Type B pancreatic cell (in vitro differentiated cells): ENCODE measurements around the gene BDH1. TPM values are rescaled to one million over a fixed set of nuclear protein-coding genes. Genes with fewer than 3 reads are reported as not detected.

ENCODE experiments used
- DNase-seq: peaks from one replicate; pipeline ENCODE4 v3.0.0; 2021; ENCODE audit warnings: mixed read lengths; ENCODE audit not compliant: unreplicated experiment; ENCODE audit errors: extremely low spot score
- H3K27ac Mint-ChIP-seq: 2 replicates; pipeline ENCODE4 v1.8.0; 2021; ENCODE audit warnings: mild to moderate bottlenecking, mixed read lengths
- H3K27me3 Mint-ChIP-seq: 2 replicates; pipeline ENCODE4 v1.8.0; 2021; ENCODE audit warnings: mixed read lengths
- H3K36me3 Mint-ChIP-seq: 2 replicates; pipeline ENCODE4 v1.8.0; 2021; ENCODE audit warnings: mixed read lengths
- H3K4me1 Mint-ChIP-seq: one replicate; pipeline ENCODE4 v1.8.0; 2021; ENCODE audit warnings: mixed read lengths; ENCODE audit not compliant: unreplicated experiment
- H3K4me3 Mint-ChIP-seq: 2 replicates; pipeline ENCODE4 v1.8.0; 2021; ENCODE audit warnings: mild to moderate bottlenecking, mixed read lengths
- H3K9me3 Mint-ChIP-seq: 2 replicates; pipeline ENCODE4 v1.8.0; 2021; ENCODE audit warnings: mixed read lengths
- total RNA-seq: library from RNA; stranded (reverse); gene quantifications from 2 replicates; pipeline ENCODE4 v1.2.1, GENCODE V29; 2021; ENCODE audit warnings: low replicate concordance
- TF ChIP-seq, protein P1 (sequence below): fragments of 200-600 bp; sonication (generic); conservative IDR thresholded peaks from 2 replicates; pipeline ENCODE4 v1.5.0; 2021; ENCODE audit warnings: antibody characterized with exemption, mild to moderate bottlenecking

Gene BDH1
- total RNA-seq, 1 donor from 2014 or later: 32.0 TPM

DNA sequence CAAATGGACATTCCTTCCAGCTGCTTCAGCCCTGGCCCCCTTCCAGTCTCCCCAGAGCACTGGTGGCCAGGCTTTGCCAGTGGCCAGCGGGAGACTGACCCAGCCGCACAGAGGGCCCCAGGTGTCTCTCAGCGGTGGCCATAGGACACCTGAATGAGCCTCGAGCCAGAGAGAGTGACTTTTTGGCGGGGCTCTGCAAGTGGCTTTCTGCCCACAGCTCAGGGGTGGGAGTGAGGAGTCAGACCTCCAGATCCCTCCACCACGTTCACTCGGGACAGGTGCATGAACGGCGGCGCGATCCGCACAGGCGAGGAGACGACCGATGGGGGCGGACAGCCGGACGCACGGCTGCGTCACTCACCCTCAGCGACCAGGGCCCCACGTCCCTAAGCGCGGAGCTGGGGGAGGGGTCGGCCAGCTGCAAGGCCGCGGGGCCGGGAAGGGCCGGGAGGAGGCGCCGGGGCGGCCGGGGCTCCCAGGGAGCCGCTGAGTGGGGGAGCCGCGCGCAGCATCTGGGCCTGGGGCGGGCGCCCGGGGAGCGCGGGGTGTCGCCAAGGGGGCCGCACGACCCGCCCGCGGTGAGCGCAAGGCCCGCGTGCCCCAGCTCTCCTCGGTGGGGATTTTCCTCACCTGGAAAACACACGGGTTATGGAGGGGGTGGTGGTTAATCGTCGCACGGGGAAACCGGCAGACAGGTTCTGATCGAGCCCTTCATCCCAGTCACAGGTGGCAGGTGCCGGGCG lies 57.1 kb downstream of the BDH1 start:
- no peaks in the 10 kb centered on the region for H3K36me3 Mint-ChIP-seq
- H3K27me3 Mint-ChIP-seq: no peaks in the 10 kb centered on the region
- TF ChIP-seq, protein P1, sequence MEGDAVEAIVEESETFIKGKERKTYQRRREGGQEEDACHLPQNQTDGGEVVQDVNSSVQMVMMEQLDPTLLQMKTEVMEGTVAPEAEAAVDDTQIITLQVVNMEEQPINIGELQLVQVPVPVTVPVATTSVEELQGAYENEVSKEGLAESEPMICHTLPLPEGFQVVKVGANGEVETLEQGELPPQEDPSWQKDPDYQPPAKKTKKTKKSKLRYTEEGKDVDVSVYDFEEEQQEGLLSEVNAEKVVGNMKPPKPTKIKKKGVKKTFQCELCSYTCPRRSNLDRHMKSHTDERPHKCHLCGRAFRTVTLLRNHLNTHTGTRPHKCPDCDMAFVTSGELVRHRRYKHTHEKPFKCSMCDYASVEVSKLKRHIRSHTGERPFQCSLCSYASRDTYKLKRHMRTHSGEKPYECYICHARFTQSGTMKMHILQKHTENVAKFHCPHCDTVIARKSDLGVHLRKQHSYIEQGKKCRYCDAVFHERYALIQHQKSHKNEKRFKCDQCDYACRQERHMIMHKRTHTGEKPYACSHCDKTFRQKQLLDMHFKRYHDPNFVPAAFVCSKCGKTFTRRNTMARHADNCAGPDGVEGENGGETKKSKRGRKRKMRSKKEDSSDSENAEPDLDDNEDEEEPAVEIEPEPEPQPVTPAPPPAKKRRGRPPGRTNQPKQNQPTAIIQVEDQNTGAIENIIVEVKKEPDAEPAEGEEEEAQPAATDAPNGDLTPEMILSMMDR: no peak
- peaks cover 28% of the 10 kb centered on the region for H3K4me1 Mint-ChIP-seq
- H3K9me3 Mint-ChIP-seq: peaks cover 4% of the 10 kb centered on the region
- H3K27ac Mint-ChIP-seq: no peak overlapping the region
- no peak overlapping the region for H3K4me3 Mint-ChIP-seq
- DNase-seq: no peak

- Mint-ChIP-seq H3K36me3 (no peaks in the 10 kb centered on the region), H3K27ac (no peak overlapping the region), H3K4me3 (no peak overlapping the region)
Measured at GRCh38 chr3:197496746-197497125, 59.0 kb downstream of the BDH1 start.

GRCh38 chr3:197495999-197496745 lies 59.6 kb downstream of the BDH1 start:
- H3K27me3 Mint-ChIP-seq: no peaks in the 10 kb centered on the region
- TF ChIP-seq, protein P1: no peak
- peaks cover 4% of the 10 kb centered on the region for H3K9me3 Mint-ChIP-seq
- no peak overlapping the region for H3K4me3 Mint-ChIP-seq
- no peaks in the 10 kb centered on the region for H3K36me3 Mint-ChIP-seq
- no peak overlapping the region for H3K27ac Mint-ChIP-seq
- no peak for DNase-seq
- peaks cover 42% of the 10 kb centered on the region for H3K4me1 Mint-ChIP-seq

More at GRCh38 chr3:197496746-197497125, 59.0 kb downstream of the BDH1 start:
- peaks cover 4% of the 10 kb centered on the region for H3K9me3 Mint-ChIP-seq
- DNase-seq: no peak
- TF ChIP-seq, protein P1: no peak
- H3K4me1 Mint-ChIP-seq: peaks cover 40% of the 10 kb centered on the region
- H3K27me3 Mint-ChIP-seq: no peaks in the 10 kb centered on the region

DNA sequence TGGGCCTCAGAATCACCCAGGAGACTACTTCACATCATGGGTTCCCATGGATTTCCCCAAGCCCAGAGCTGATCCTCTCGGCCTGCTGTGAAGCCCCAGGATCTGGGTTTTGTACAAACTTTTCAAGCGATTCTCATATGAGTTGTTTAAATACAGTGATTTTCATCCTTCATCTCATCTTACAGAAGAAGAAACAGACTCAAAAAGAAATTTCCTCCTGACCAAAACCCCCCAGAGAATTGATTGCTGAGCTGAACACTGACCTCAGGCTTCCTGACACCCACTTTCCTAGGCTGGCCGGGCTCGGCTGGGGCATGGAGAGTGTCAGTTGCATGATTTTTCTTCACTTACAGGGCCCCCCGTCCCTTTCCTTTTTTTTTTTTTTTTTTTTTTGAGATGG lies 60.3 kb downstream of the BDH1 start:
- no peaks in the 10 kb centered on the region for H3K27me3 Mint-ChIP-seq
- peaks cover 43% of the 10 kb centered on the region for H3K4me1 Mint-ChIP-seq
- TF ChIP-seq, protein P1: no peak
- no peaks in the 10 kb centered on the region for H3K36me3 Mint-ChIP-seq
- DNase-seq: no peak
- H3K9me3 Mint-ChIP-seq: peaks cover 4% of the 10 kb centered on the region
- no peak overlapping the region for H3K4me3 Mint-ChIP-seq
- H3K27ac Mint-ChIP-seq: no peak overlapping the region

DNA sequence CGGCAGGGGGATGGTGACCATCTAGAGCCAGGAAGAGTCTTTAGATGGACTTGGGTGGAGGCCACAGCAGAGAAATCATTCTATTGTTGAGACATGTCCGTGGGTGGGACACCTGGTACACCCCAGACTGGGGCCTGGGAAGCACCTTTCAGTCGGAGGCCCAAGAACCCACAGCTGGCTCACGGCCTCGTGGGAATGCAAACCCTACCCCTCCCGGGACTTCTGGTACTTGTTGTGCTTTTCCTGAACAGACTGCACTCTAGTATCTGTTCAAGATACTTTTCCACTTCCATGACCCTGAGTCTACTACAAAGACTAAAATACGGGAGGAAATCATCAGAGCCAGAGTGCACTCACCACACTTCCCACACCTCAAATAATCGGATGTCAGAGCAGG lies 60.7 kb downstream of the BDH1 start:
- Mint-ChIP-seq H3K9me3 (peaks cover 4% of the 10 kb centered on the region), H3K27ac (no peak overlapping the region), H3K27me3 (no peaks in the 10 kb centered on the region), H3K4me1 (peaks cover 47% of the 10 kb centered on the region), H3K36me3 (no peaks in the 10 kb centered on the region), H3K4me3 (no peak overlapping the region)
- DNase-seq: no peak
- TF ChIP-seq, protein P1: no peak
